Astrocyte of the spinal cord (primary cell): Measurements from ENCODE around the gene ERC2.
A peak's percentile ranks its signal among the peaks of the same experiment; 100 is the strongest.

ENCODE experiments used
- DNase-seq: peaks from one replicate; pipeline ENCODE4 v3.0.0; 2011; ENCODE audit warnings: low read depth, low spot score
- H3K4me3 ChIP-seq: 2 replicates; pipeline ENCODE4 v1.5.1; 2011; ENCODE audit warnings: low read depth, mild to moderate bottlenecking, low read length, moderate library complexity
- CTCF ChIP-seq: IDR thresholded peaks from 2 replicates; pipeline ENCODE4 v1.5.1; 2012; ENCODE audit warnings: low read depth, mild to moderate bottlenecking, low read length, inconsistent platforms
- in situ Hi-C: cut with HindIII; loops from 2 replicates; pipeline ENCODE4 v1.10.0; 2017; ENCODE audit warnings: low sequenced_read_pairs

ERC2 gene

GRCh38 chr3:56012721-56013120 lies 455.5 kb downstream of the ERC2 start:
- no peak for TF ChIP-seq CTCF

GRCh38 chr3:56005196-56005805 lies 463.0 kb downstream of the ERC2 start:
- TF ChIP-seq CTCF, result no peak
- in situ Hi-C loops, result no loop called here

More at GRCh38 chr3:56012721-56013120, 455.5 kb downstream of the ERC2 start:
- no peak overlapping the region for H3K4me3 ChIP-seq
- in situ Hi-C loops, result no loop called here
- no peak for DNase-seq

GRCh38 chr3:56003129-56003528 lies 465.1 kb downstream of the ERC2 start:
- no peak for TF ChIP-seq CTCF
- in situ Hi-C loops, result no loop called here
- peak; percentile 31 for DNase-seq
- H3K4me3 ChIP-seq, result no peak overlapping the region

More at GRCh38 chr3:56005196-56005805, 463.0 kb downstream of the ERC2 start:
- H3K4me3 ChIP-seq, result no peak overlapping the region
- peak; percentile 23 for DNase-seq

- DNase-seq, result no peak
- in situ Hi-C loops, result no loop called here
- H3K4me3 ChIP-seq, result no peak overlapping the region
- no peak for TF ChIP-seq CTCF
Measured at GRCh38 chr3:56001991-56002390, 466.3 kb downstream of the ERC2 start.

- DNase-seq, result no peak
- H3K4me3 ChIP-seq, result no peak overlapping the region
- in situ Hi-C loops, result no loop called here
- TF ChIP-seq CTCF, result no peak
Measured at GRCh38 chr3:56001537-56001936, 466.7 kb downstream of the ERC2 start.

GRCh38 chr3:55989366-55989765 lies 478.9 kb downstream of the ERC2 start:
- DNase-seq, result no peak
- no peak overlapping the region for H3K4me3 ChIP-seq
- TF ChIP-seq CTCF, result no peak
- in situ Hi-C loops, result no loop called here
